Measurements from ENCODE around the gene MEX3D. TPM values are rescaled to one million over a fixed set of nuclear protein-coding genes. Genes with fewer than 3 reads are reported as not detected.

Gene MEX3D
- total and polyA plus RNA-seq, 2 donors (not counting 1 experiment from before 2014, with no cell fraction given): 0.73 to 3.0 TPM

DNA sequence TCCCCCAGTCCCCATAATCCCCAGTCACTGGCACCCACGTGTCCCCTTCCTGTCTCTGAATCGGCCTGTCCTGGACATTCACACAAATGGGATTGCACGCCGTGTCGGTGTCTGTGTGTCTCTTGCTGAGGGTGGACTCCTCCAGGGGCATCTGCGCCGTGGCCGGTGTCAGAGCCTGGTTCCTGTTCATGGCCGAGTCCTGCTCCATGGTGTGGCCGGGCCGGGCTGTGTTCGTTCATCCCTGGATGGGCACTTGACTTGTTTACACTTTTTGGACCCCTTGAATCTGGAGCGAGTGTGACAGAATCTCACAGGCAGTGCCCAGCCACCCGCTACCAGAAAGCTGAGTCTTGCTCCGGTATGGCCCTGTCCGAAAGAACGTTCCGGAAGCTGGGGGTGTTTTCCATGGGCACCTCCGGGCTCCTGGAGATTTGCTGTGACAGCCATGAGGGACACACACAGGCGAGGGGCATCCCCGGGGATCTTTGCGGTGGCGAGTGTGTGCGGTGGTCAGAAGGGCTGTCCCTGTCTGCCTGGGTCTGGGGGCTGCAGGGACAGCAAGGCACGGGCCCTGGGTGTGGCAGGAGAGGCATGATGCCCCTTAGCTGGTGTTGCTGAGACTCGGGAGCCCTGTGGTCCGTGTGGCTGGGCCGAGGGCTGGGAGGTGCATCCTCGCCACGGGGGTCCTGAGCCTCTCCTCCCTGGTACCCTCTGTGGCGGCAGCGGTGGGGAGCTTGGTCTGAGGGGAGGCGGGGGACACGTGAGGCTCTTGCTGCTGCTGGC, 6.4 kb upstream of the MEX3D start:
- Mint-ChIP-seq H3K9me3 (ENCODE audit: insufficient read depth) (no peaks in the 10 kb centered on the region), H3K4me1 (peaks cover 2% of the 10 kb centered on the region), H3K27ac (no peak overlapping the region), H3K27me3 (peaks cover 3% of the 10 kb centered on the region), H3K4me3 (no peak overlapping the region)
- intact Hi-C loops (cut with micrococcal nuclease): no loop called here
- no peaks in the 10 kb centered on the region for H3K79me2 ChIP-seq (ENCODE audit: control insufficient read depth, insufficient read depth, low read length)
- WGBS (ENCODE audit: insufficient coverage): 95% methylated on average over 34 of the region's 34 CpGs
- H3K4me3 ChIP-seq (ENCODE audit: control extremely low read depth in 1 of 5, extremely low read depth in 1 of 5, insufficient read depth in 1 of 5, low read depth in 2 of 5, low read length in 4 of 5): no peak overlapping the region
- no peaks in the 10 kb centered on the region for H3K9me3 ChIP-seq (ENCODE audit: control extremely low read depth in 1 of 3, control insufficient read depth in 2 of 3, insufficient read depth in 1 of 3, low read length in 2 of 3)
- H3K36me3 ChIP-seq (replicated peaks in 1 of 2; ENCODE audit: control extremely low read depth in 1 of 2, control insufficient read depth in 1 of 2, extremely low read depth in 1 of 2, insufficient read depth in 2 of 2, low read length in 1 of 2): peaks cover 0 to 23% of the 10 kb centered on the region in 2 experiments
- no peaks in the 10 kb centered on the region for H3K4me1 ChIP-seq (ENCODE audit: control insufficient read depth in 2 of 2, insufficient read depth in 2 of 2, low read length in 2 of 2)
- ChIA-PET CTCF (no interaction called here), POLR2A (interaction anchor here (0.5 to 0.7 kb wide), 3 partner anchors 12 to 265 kb away, joined by 3 to 6 read pairs (median 4); no protein-coding TSS in a partner anchor)
- H3K9ac ChIP-seq (ENCODE audit: low read length): no peak overlapping the region
- no peak for TF ChIP-seq EZH2 (IDR thresholded peaks at IDR 0.05; ENCODE audit: borderline replicate concordance, insufficient read depth, low read depth, low read length, poor library complexity, severe bottlenecking)
- TF ChIP-seq, protein P1, sequence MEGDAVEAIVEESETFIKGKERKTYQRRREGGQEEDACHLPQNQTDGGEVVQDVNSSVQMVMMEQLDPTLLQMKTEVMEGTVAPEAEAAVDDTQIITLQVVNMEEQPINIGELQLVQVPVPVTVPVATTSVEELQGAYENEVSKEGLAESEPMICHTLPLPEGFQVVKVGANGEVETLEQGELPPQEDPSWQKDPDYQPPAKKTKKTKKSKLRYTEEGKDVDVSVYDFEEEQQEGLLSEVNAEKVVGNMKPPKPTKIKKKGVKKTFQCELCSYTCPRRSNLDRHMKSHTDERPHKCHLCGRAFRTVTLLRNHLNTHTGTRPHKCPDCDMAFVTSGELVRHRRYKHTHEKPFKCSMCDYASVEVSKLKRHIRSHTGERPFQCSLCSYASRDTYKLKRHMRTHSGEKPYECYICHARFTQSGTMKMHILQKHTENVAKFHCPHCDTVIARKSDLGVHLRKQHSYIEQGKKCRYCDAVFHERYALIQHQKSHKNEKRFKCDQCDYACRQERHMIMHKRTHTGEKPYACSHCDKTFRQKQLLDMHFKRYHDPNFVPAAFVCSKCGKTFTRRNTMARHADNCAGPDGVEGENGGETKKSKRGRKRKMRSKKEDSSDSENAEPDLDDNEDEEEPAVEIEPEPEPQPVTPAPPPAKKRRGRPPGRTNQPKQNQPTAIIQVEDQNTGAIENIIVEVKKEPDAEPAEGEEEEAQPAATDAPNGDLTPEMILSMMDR (IDR thresholded peaks at IDR 0.05): no peak
- DNase-seq (no peak), ATAC-seq (ENCODE audit: low read depth) (no peak)
- H3K27ac ChIP-seq (ENCODE audit: low read length in 2 of 2): no peak overlapping the region
- no peaks in the 10 kb centered on the region for H3K27me3 ChIP-seq (replicated peaks in 1 of 4; ENCODE audit: control extremely low read depth in 1 of 4, control insufficient read depth in 3 of 4, insufficient read depth in 4 of 4, low read length in 3 of 4)
- no peak overlapping the region for H3K4me2 ChIP-seq (replicated peaks; ENCODE audit: low read depth, low read length, poor library complexity, severe bottlenecking)
- H2AFZ ChIP-seq (ENCODE audit: insufficient read depth, low read depth, low read length, poor library complexity, severe bottlenecking): no peak overlapping the region
- H4K20me1 ChIP-seq (ENCODE audit: control insufficient read depth, insufficient read depth, low read length, poor library complexity, severe bottlenecking): no peaks in the 10 kb centered on the region

DNA sequence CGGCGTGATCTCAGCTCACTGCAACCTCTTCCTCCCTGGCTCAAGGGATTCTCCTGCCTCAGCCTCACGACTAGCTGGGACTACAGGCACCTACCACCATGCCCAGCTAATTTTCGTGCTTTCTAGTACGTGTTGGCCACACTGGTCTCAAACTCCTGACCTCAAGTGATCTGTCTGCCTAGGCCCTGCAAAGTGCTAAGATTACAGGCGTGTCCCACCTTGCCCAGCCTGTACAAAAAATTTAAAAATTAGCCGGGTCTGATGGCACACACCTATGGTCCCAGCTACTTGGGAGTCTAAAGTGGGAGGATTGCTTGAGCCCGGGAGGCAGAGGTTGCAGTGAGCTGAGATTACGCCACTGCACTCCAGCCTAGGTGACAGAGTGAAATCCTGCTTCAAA, 4.7 kb upstream of the MEX3D start:
- TF ChIP-seq, protein P1 (IDR thresholded peaks at IDR 0.05): no peak
- no peak for TF ChIP-seq EZH2 (IDR thresholded peaks at IDR 0.05; ENCODE audit: borderline replicate concordance, insufficient read depth, low read depth, low read length, poor library complexity, severe bottlenecking)
- H3K4me1 ChIP-seq (ENCODE audit: control insufficient read depth in 2 of 2, insufficient read depth in 2 of 2, low read length in 2 of 2): peaks cover 6 to 7% of the 10 kb centered on the region in 2 donors
- H4K20me1 ChIP-seq (ENCODE audit: control insufficient read depth, insufficient read depth, low read length, poor library complexity, severe bottlenecking): peaks cover 5% of the 10 kb centered on the region
- no peak overlapping the region for H3K4me2 ChIP-seq (replicated peaks; ENCODE audit: low read depth, low read length, poor library complexity, severe bottlenecking)
- CTCF ChIA-PET: no interaction called here
- H3K27ac Mint-ChIP-seq: no peak overlapping the region
- peaks cover 0 to 14% of the 10 kb centered on the region in 2 experiments for H3K36me3 ChIP-seq (replicated peaks in 1 of 2; ENCODE audit: control extremely low read depth in 1 of 2, control insufficient read depth in 1 of 2, extremely low read depth in 1 of 2, insufficient read depth in 2 of 2, low read length in 1 of 2)
- no peaks in the 10 kb centered on the region for H3K9me3 Mint-ChIP-seq (ENCODE audit: insufficient read depth)
- 90% methylated on average over 7 of the region's 9 CpGs for WGBS (ENCODE audit: insufficient coverage)
- peaks cover 3% of the 10 kb centered on the region for H3K79me2 ChIP-seq (ENCODE audit: control insufficient read depth, insufficient read depth, low read length)
- intact Hi-C loops (cut with micrococcal nuclease): no loop called here
- H3K4me3 ChIP-seq (ENCODE audit: control extremely low read depth in 1 of 5, extremely low read depth in 1 of 5, insufficient read depth in 1 of 5, low read depth in 2 of 5, low read length in 4 of 5): no peak overlapping the region
- DNase-seq (no peak), ATAC-seq (ENCODE audit: low read depth) (no peak)
- no peaks in the 10 kb centered on the region for H3K9me3 ChIP-seq (ENCODE audit: control extremely low read depth in 1 of 3, control insufficient read depth in 2 of 3, insufficient read depth in 1 of 3, low read length in 2 of 3)
- H3K4me3 Mint-ChIP-seq: no peak overlapping the region
- no peak overlapping the region for H3K9ac ChIP-seq (ENCODE audit: low read length)
- no peak overlapping the region for H2AFZ ChIP-seq (ENCODE audit: insufficient read depth, low read depth, low read length, poor library complexity, severe bottlenecking)
- POLR2A ChIA-PET: no interaction called here
- H3K4me1 Mint-ChIP-seq: peaks cover 2% of the 10 kb centered on the region
- H3K27ac ChIP-seq (ENCODE audit: low read length in 2 of 2): no peak overlapping the region
- H3K27me3 Mint-ChIP-seq: peaks cover 3% of the 10 kb centered on the region
- H3K27me3 ChIP-seq (replicated peaks in 1 of 4; ENCODE audit: control extremely low read depth in 1 of 4, control insufficient read depth in 3 of 4, insufficient read depth in 4 of 4, low read length in 3 of 4): peaks cover 0 to 5% (median 0%) of the 10 kb centered on the region in 4 experiments
